HEK293 (cell line): ENCODE measurements around the gene HHAT.

ENCODE experiments used
- CTCF ChIA-PET: fragments of 350-600 bp; formaldehyde crosslinking; extraction: SDS; loops from one replicate; lab custom pipeline; 2021; ENCODE audit warnings: antibody characterized with exemption; lab: Yijun Ruan, JAX
- POLR2A ChIA-PET: fragments of 300-600 bp; formaldehyde crosslinking; extraction: SDS; loops from one replicate; lab custom pipeline; 2020; ENCODE audit warnings: antibody characterized with exemption, inconsistent platforms; lab: Yijun Ruan, JAX
- H3K27ac ChIP-seq: fragments of 200-500 bp; sonication (Bioruptor generic); 2 replicates; pipeline ENCODE4 v1.5.1; 2014; ENCODE audit warnings: low read depth, low read length, control low read depth, inconsistent platforms; ENCODE audit errors: extremely low read depth
- H3K36me3 ChIP-seq, 2 experiments: fragments of 200-500 bp in 1 of 2; sonication (Bioruptor generic) in 1 of 2; 1 replicate in 1 of 2; 2 replicates in 1 of 2; pipeline ENCODE4 v1.5.1; 2014 to 2017; ENCODE audit warnings: inconsistent platforms in 2 of 2, low read length in 2 of 2; ENCODE audit not compliant: control insufficient read depth in 2 of 2, insufficient read depth in 1 of 2
- H3K4me1 ChIP-seq: fragments of 200-500 bp; sonication (Bioruptor generic); 2 replicates; pipeline ENCODE4 v1.5.1; 2014; ENCODE audit warnings: mild to moderate bottlenecking, low read length, inconsistent platforms; ENCODE audit not compliant: control insufficient read depth, insufficient read depth
- H3K4me3 ChIP-seq: 2 replicates; pipeline ENCODE4 v1.5.1; 2011; ENCODE audit warnings: low read depth, mild to moderate bottlenecking, control low read depth, low read length, moderate library complexity
- H3K9me3 ChIP-seq: fragments of 200-500 bp; sonication (Bioruptor generic); 2 replicates; pipeline ENCODE4 v1.5.1; 2014; ENCODE audit warnings: low read depth, low read length, inconsistent platforms; ENCODE audit not compliant: control insufficient read depth, insufficient read depth
- FEZF1 ChIP-seq: fragments of 450-650 bp; formaldehyde crosslinking; IDR thresholded peaks from 2 replicates; pipeline ENCODE4 v1.5.1; 2016; ENCODE audit warnings: missing biosample characterization, missing genetic modification characterization
- HOXA7 ChIP-seq: sonication (generic); formaldehyde crosslinking; IDR thresholded peaks from 2 replicates; pipeline ENCODE4 v1.8.1; 2022; ENCODE audit warnings: missing genetic modification reagents, borderline replicate concordance
- OSR2 ChIP-seq: fragments of 450-650 bp; formaldehyde crosslinking; IDR thresholded peaks from 2 replicates; pipeline ENCODE4 v1.5.1; 2016; ENCODE audit warnings: missing biosample characterization, missing genetic modification characterization
- PRDM1 ChIP-seq: fragments of 450-650 bp; formaldehyde crosslinking; IDR thresholded peaks from 2 replicates; pipeline ENCODE4; 2016; ENCODE audit warnings: missing biosample characterization, missing genetic modification characterization
- PRDM2 ChIP-seq: fragments of 450-650 bp; formaldehyde crosslinking; IDR thresholded peaks from 2 replicates; pipeline ENCODE4 v1.5.1; 2016; ENCODE audit warnings: missing biosample characterization, missing genetic modification characterization, borderline replicate concordance
- PRDM6 ChIP-seq: fragments of 450-650 bp; formaldehyde crosslinking; IDR thresholded peaks from 2 replicates; pipeline ENCODE4 v1.5.1; 2017; ENCODE audit warnings: missing biosample characterization, missing genetic modification characterization
- ZBTB20 ChIP-seq: fragments of 450-650 bp; formaldehyde crosslinking; IDR thresholded peaks from 2 replicates; pipeline ENCODE4 v1.5.1; 2016; ENCODE audit warnings: missing biosample characterization, missing genetic modification characterization
- ZEB2 ChIP-seq: fragments of 450-650 bp; formaldehyde crosslinking; IDR thresholded peaks from 2 replicates; pipeline ENCODE4 v1.5.1; 2016; ENCODE audit warnings: missing biosample characterization, missing genetic modification characterization
- ZNF10 ChIP-seq: fragments of 450-650 bp; formaldehyde crosslinking; IDR thresholded peaks from 2 replicates; pipeline ENCODE4 v1.5.1; 2017; ENCODE audit warnings: missing biosample characterization, missing genetic modification characterization
- ZNF112 ChIP-seq: fragments of 450-650 bp; formaldehyde crosslinking; IDR thresholded peaks from 2 replicates; pipeline ENCODE4 v1.5.0; 2017; ENCODE audit warnings: missing biosample characterization, missing genetic modification characterization
- ZNF133 ChIP-seq: fragments of 450-650 bp; formaldehyde crosslinking; IDR thresholded peaks from 2 replicates; pipeline ENCODE4 v1.5.1; 2016; ENCODE audit warnings: missing biosample characterization, missing genetic modification characterization
- ZNF175 ChIP-seq: fragments of 450-650 bp; formaldehyde crosslinking; IDR thresholded peaks from 2 replicates; pipeline ENCODE4 v1.5.1; 2016; ENCODE audit warnings: missing biosample characterization, missing genetic modification characterization
- ZNF24 ChIP-seq: fragments of 450-650 bp; formaldehyde crosslinking; IDR thresholded peaks from 2 replicates; pipeline ENCODE4 v1.5.1; 2016; ENCODE audit warnings: missing biosample characterization, missing genetic modification characterization
- ZNF266 ChIP-seq: fragments of 450-650 bp; formaldehyde crosslinking; IDR thresholded peaks from 2 replicates; pipeline ENCODE4 v1.5.1; 2016; ENCODE audit warnings: missing biosample characterization, missing genetic modification characterization, low read depth
- ZNF423 ChIP-seq: fragments of 450-650 bp; formaldehyde crosslinking; IDR thresholded peaks from 2 replicates; pipeline ENCODE4 v1.5.1; 2016; ENCODE audit warnings: missing biosample characterization, missing genetic modification characterization
- ZNF449 ChIP-seq: fragments of 450-650 bp; formaldehyde crosslinking; IDR thresholded peaks from 2 replicates; pipeline ENCODE4 v1.5.1; 2017; ENCODE audit warnings: missing biosample characterization, mild to moderate bottlenecking, missing genetic modification characterization, moderate library complexity
- ZNF558 ChIP-seq: fragments of 450-650 bp; formaldehyde crosslinking; IDR thresholded peaks from 2 replicates; pipeline ENCODE4 v1.5.1; 2016; ENCODE audit warnings: missing biosample characterization, missing genetic modification characterization
- ZNF571 ChIP-seq: fragments of 450-650 bp; formaldehyde crosslinking; IDR thresholded peaks from 2 replicates; pipeline ENCODE4 v1.5.0; 2017; ENCODE audit warnings: missing biosample characterization, missing genetic modification characterization
- ZNF600 ChIP-seq: fragments of 450-650 bp; formaldehyde crosslinking; IDR thresholded peaks from 2 replicates; pipeline ENCODE4 v1.5.1; 2016; ENCODE audit warnings: missing biosample characterization, missing genetic modification characterization
- ZNF610 ChIP-seq: fragments of 450-650 bp; formaldehyde crosslinking; IDR thresholded peaks from 2 replicates; pipeline ENCODE4 v1.5.1; 2016; ENCODE audit warnings: missing biosample characterization, missing genetic modification characterization, borderline replicate concordance
- ZSCAN4 ChIP-seq: fragments of 450-650 bp; formaldehyde crosslinking; IDR thresholded peaks from 2 replicates; pipeline ENCODE4 v1.5.1; 2017; ENCODE audit warnings: missing biosample characterization, missing genetic modification characterization
- ZXDB ChIP-seq: fragments of 450-650 bp; formaldehyde crosslinking; IDR thresholded peaks from 2 replicates; pipeline ENCODE4 v1.5.1; 2016; ENCODE audit warnings: missing biosample characterization, missing genetic modification characterization

The HHAT gene

GRCh38 chr1:210335001-210335400 lies 6.3 kb downstream of the HHAT start:
- peaks cover 20% of the 10 kb centered on the region for H3K4me1 ChIP-seq
- H3K27ac ChIP-seq = no peak overlapping the region
- no peak overlapping the region for H3K4me3 ChIP-seq
- no peaks in the 10 kb centered on the region for H3K36me3 ChIP-seq
- TF ChIP-seq PRDM6 (peak; percentile 84), FEZF1 (tag by site-specific recombination) (peak; percentile 22; the same call in 1 of the 2 replicates), ZNF571 (tag by site-specific recombination) (no peak)
- H3K9me3 ChIP-seq = no peaks in the 10 kb centered on the region
- CTCF ChIA-PET = interaction anchor here (2.1 kb wide), 1 partner anchor 26 kb away, joined by 7 read pairs; no protein-coding TSS in a partner anchor
- POLR2A ChIA-PET = no interaction called here

GRCh38 chr1:210336362-210336761 lies 7.7 kb downstream of the HHAT start:
- Histone ChIP-seq H3K9me3 (no peaks in the 10 kb centered on the region), H3K4me1 (peaks cover 19% of the 10 kb centered on the region), H3K4me3 (no peak overlapping the region), H3K27ac (no peak overlapping the region), H3K36me3 (no peaks in the 10 kb centered on the region)
- ChIA-PET CTCF (interaction anchor here (0.6 kb wide), 1 partner anchor 798 kb away, joined by 3 read pairs; no protein-coding TSS in a partner anchor), POLR2A (interaction anchor here (0.7 kb wide), 1 partner anchor 1824 kb away, joined by 4 read pairs; no protein-coding TSS in a partner anchor)
- TF ChIP-seq ZNF610 (no peak), ZNF600 (tag by site-specific recombination) (no peak), ZNF449 (no peak), ZNF266 (no peak), ZNF133 (tag by site-specific recombination) (no peak), HOXA7 (no peak), PRDM6 (no peak), ZBTB20 (tag by site-specific recombination) (no peak), OSR2 (tag by site-specific recombination) (peak; percentile 50; the same call in 1 of the 2 replicates), ZNF558 (no peak), ZNF112 (tag by site-specific recombination) (no peak), ZEB2 (no peak), ZNF10 (tag by site-specific recombination) (no peak), ZNF24 (tag by site-specific recombination) (no peak), PRDM2 (tag by site-specific recombination) (no peak), ZSCAN4 (tag by site-specific recombination) (no peak), ZXDB (tag by site-specific recombination) (0 out of 2 replicates have a peak, but pooled peaks have one; percentile 29), PRDM1 (tag by site-specific recombination) (no peak), ZNF175 (tag by site-specific recombination) (no peak), ZNF423 (no peak)
